HG03045 (cell line): ENCODE data around the gene SFXN5.

Source experiments
- ATAC-seq: cut with Tn5 transposase; IDR thresholded peaks from one replicate; pipeline ENCODE4 v1.9.1; 2021; ENCODE audit warnings: mild to moderate bottlenecking, moderate library complexity; ENCODE audit not compliant: unreplicated experiment

Gene SFXN5

GRCh38 chr2:72959995-72960981 lies 111.2 kb downstream of the SFXN5 start:
- no peak for ATAC-seq

GRCh38 chr2:72959554-72959953 lies 112.0 kb downstream of the SFXN5 start:
- no peak for ATAC-seq

- no peak for ATAC-seq
Measured at GRCh38 chr2:72958542-72959385, 112.7 kb downstream of the SFXN5 start.

GRCh38 chr2:72956936-72957335 lies 114.6 kb downstream of the SFXN5 start:
- ATAC-seq, result no peak

GRCh38 chr2:72956050-72956395 lies 115.5 kb downstream of the SFXN5 start:
- ATAC-seq, result no peak

GRCh38 chr2:72955228-72956049 lies 116.1 kb downstream of the SFXN5 start:
- ATAC-seq, result no peak

- no peak for ATAC-seq
Measured at GRCh38 chr2:72954376-72955227, 116.9 kb downstream of the SFXN5 start.

- ATAC-seq, result no peak
Measured at GRCh38 chr2:72953976-72954375, 117.5 kb downstream of the SFXN5 start.

GRCh38 chr2:72953528-72953927 lies 118.0 kb downstream of the SFXN5 start:
- no peak for ATAC-seq

- no peak for ATAC-seq
Measured at GRCh38 chr2:72952961-72953360, 118.6 kb downstream of the SFXN5 start.

- ATAC-seq, result no peak
Measured at GRCh38 chr2:72952110-72952823, 119.2 kb downstream of the SFXN5 start.

- no peak for ATAC-seq
Measured at GRCh38 chr2:72951303-72952095, 120.0 kb downstream of the SFXN5 start.

GRCh38 chr2:72950558-72951255 lies 120.8 kb downstream of the SFXN5 start:
- ATAC-seq, result no peak

- no peak for ATAC-seq
Measured at GRCh38 chr2:72949642-72950041, 121.9 kb downstream of the SFXN5 start.

GRCh38 chr2:72949045-72949444 lies 122.5 kb downstream of the SFXN5 start:
- no peak for ATAC-seq

GRCh38 chr2:72947952-72948830 lies 123.3 kb downstream of the SFXN5 start:
- no peak for ATAC-seq

- ATAC-seq, result no peak
Measured at GRCh38 chr2:72946466-72946865, 125.0 kb downstream of the SFXN5 start.
